Measurements from ENCODE around the gene GORASP2.

- TF ChIP-seq POLR2A (IDR thresholded peaks at IDR 0.05; ENCODE audit: extremely low read depth, insufficient read length) (no peak), CTCF (IDR thresholded peaks at IDR 0.05; ENCODE audit: low read depth, low read length) (no peak), MAX (IDR thresholded peaks at IDR 0.05; ENCODE audit: low read depth, low read length) (no peak), MYC (IDR thresholded peaks at IDR 0.05; ENCODE audit: low read depth, low read length) (no peak)
Observed at GRCh38 chr2:170996316-170996715, 67.3 kb downstream of the GORASP2 start.
